DMS114 treated with DMSO at 0.1 percent for 48 hours (cell line): ENCODE data around the gene TENM4.

Experiments
- DNase-seq: peaks from one replicate; lab custom pipeline; 2025; ENCODE audit not compliant: unreplicated experiment; lab: John Stamatoyannopoulos, UW

The TENM4 gene

GRCh38 chr11:79147011-79147410 is 293.8 kb downstream of the TENM4 start:
- no peak for DNase-seq

GRCh38 chr11:79139900-79140299 is 300.9 kb downstream of the TENM4 start:
- no peak for DNase-seq

DNA sequence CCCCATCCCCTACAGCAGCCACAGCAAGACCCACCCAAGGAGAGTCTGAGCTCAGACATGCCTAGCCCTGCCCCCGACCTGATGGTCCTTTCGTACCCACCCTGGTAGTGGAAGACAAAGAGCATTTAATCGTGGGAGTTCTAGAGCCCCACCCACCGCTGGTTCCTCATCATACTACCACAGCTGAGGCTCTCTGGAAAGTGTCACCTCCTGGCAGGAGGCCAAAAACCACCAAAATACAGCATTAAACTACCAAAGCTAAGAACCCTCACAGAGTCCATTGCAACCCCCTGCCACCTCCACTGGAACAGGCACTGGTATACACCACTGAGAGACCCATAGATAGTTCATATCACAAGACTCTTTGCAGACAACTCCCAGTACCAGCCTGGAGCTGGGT is 311.1 kb downstream of the TENM4 start:
- DNase-seq = no peak

- no peak for DNase-seq
Observed at GRCh38 chr11:79128291-79128690, 312.5 kb downstream of the TENM4 start.

- no peak for DNase-seq
Observed at GRCh38 chr11:79122759-79123158, 318.1 kb downstream of the TENM4 start.

- no peak for DNase-seq
Observed at GRCh38 chr11:79121351-79121750, 319.5 kb downstream of the TENM4 start.

DNA sequence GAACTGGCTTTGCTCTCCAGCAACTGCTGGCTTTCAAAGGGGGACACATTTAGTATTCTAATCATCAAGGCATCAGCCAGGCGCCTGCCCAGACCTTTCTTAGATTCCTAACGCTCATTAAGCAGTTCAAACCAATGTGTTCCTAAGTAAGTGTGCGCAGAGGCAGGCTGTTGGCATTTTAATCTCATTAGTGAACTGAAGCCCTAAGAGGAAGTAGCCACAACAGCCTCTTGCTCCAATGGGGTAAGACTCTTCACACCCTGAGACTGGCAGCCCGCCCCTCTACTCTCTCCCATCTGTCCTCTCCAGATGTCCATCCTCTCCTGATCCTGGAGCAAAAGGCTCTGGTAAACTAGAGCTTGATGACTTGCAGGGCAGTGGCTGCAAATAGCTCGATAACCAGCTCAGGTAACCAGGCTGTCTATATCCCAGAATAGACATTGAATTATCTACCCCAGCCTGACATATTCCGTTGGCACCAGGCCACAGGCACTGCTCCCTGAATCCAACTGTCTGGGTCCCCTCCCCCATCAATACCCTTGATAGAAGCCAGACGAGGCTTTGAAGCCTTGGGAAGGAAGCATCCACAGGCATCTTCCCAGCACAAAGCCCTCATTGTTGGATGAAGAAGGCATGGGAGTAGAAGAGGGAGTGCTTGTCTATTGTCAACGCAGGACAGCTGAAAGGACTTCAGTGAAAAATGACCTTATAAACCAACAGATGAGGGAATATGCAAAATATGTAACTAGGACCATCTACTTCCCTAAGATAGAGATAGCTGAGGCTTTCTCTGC is 321.1 kb downstream of the TENM4 start:
- no peak for DNase-seq

DNA sequence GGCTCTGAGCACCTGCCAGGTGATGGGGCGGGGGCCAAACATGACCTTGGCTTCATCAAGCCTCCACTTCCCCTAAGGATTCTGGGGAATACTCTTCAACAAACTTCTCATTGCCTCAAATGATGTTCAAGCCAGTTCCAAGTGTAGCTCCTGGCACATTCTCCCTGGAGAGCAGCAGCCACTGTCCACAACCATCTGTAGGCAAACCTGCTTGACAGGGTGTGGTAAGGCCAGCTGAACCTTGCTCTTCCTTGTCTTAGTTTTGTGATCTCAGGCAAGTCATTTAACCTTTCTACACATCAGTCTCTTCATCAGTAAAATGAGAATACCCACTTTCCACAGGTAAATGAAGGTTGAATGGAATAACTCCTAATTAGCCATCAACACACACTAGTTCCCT is 323.3 kb downstream of the TENM4 start:
- no peak for DNase-seq

DNA sequence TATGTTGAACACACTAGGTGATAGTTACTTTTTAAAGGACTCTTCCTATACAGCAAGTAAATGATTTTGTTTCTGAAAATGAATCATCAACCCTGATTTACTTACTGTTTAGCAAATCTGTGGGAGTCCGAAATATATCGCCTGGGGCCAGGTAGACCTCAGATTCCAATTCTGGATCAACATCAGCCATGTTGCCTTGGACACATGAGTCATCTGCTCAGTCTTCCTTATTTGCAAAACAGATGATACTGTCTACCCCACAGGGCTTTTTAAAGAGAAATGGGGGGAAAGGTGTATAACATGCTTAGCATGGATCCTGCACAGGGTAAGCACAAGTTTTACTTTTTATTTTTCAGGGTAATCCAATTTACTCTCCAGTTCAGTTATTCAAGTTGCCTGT is 324.2 kb downstream of the TENM4 start:
- DNase-seq = no peak

DNA sequence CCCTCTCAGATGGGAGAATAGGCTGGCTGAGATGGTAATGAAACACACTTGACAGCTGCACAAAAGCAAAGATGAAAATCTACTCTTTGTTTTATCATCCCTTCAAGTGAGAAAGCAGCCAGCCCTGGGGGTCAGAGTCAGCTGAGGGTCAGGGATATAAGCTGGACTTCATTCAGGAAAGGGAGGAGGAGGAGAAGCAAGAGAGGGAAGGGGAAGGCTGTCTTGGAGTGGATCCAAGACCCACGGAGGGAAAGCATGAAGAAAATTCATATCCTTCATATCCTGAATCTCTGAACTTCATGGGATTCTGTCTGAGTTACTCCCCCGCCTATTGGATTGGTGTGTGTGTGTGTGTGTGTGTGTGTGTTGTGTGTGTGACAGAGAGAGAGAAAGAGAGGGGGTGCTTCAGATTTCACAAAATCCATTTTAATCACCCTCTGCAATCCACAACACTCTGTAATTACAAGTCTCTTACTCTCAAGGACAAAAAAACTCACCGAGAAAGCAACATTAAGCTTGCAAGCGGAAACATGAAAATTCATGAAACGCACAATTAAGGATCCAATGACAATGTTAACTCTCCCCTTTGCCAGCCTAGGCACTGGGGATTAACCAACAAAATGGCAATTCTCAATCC is 327.7 kb downstream of the TENM4 start:
- DNase-seq = no peak

DNA sequence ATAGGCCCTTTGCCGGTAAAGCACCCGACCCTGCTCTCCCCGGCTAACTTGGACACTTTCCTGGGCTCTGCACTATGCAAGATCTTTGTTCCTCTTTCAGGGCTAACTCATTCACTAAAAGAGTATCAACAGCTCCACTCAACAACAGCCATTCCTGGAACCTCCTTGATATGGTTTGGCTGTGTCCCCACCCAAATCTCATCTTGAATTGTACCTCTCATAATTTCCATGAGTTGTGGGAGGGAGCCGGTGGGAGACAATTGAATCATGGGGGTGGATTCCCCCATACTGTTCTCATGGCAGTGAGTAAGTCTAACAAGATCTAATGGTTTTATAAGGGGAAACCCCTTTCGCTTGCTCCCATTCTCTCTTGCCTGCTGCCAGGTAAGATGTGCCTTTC is 330.0 kb downstream of the TENM4 start:
- DNase-seq = no peak

GRCh38 chr11:79110321-79110720 is 330.5 kb downstream of the TENM4 start:
- no peak for DNase-seq

DNA sequence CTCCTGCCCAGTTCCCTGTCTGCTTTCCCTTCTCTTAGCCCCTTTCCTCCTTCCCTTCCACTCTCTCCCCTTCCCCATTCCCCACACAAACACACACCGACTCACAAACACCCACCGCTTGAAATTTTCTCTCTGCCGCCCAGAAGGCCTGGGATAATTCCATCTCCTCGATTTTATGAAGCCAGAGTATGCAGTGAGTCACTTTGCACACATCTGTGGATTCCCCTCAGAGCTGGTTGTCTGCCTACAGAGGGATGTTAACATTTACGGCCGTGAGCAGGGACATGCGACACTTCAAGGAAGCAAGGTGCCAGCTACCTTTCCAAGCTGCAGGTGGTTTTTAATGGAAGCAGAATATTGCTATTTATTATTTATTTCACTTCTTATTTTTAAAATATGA is 332.0 kb downstream of the TENM4 start:
- DNase-seq = no peak

DNA sequence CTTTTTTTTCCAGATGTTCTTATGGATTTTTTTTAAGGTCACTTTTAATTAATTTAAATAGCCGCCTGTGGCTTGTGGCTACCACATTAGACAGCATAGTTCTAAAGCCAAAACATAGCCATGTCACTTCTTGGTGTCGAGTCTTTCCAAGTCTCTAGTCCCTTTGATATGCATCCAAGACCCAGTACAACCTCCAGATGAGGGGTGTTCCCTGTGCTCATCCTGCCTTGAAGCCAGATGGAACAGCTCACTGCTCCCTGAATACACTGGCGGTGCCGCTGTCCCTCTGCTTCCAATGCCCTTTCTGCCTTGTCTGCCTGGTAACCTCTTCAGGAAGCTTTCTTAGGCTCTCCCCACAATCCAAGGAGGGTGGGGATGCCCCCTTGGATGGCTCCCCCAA is 338.0 kb downstream of the TENM4 start:
- DNase-seq = no peak

GRCh38 chr11:79101656-79102055 is 339.2 kb downstream of the TENM4 start:
- no peak for DNase-seq

GRCh38 chr11:79100093-79100910 is 340.5 kb downstream of the TENM4 start:
- DNase-seq = peak; percentile 11

GRCh38 chr11:79098146-79098545 is 342.7 kb downstream of the TENM4 start:
- no peak for DNase-seq

DNA sequence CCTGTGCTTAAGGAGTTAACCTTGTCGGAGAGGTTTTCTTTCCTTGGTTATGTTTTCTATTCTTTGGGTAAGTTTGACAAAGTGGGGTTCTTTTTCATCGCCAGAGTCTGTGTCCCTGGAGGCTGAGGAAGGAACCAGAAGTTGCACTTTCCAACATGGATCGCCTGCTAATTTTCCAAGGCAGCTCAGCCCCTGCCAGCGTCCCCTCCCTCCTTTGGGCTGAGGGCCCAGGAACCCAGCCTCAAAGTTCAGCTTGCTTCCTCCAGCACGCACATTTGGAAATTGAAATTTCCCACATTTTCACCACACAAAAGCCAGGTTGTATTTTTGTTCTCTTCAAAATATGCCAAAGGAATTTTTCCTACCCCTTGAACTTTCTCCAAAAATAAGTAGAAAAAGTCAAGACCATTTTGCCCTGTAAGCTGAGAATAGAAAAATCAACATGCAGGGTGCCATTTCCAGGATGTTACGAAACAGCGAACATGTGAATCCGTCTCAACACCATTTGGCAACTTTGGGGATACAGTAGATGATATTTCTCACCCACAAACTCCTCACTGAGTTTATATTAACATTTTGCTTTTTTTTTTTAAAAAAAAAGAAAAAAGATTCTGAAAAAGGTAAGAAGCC is 343.5 kb downstream of the TENM4 start:
- no peak for DNase-seq

- DNase-seq = no peak
Observed at GRCh38 chr11:79095424-79095823, 345.4 kb downstream of the TENM4 start.

GRCh38 chr11:79094616-79095015 is 346.2 kb downstream of the TENM4 start:
- DNase-seq = no peak

DNA sequence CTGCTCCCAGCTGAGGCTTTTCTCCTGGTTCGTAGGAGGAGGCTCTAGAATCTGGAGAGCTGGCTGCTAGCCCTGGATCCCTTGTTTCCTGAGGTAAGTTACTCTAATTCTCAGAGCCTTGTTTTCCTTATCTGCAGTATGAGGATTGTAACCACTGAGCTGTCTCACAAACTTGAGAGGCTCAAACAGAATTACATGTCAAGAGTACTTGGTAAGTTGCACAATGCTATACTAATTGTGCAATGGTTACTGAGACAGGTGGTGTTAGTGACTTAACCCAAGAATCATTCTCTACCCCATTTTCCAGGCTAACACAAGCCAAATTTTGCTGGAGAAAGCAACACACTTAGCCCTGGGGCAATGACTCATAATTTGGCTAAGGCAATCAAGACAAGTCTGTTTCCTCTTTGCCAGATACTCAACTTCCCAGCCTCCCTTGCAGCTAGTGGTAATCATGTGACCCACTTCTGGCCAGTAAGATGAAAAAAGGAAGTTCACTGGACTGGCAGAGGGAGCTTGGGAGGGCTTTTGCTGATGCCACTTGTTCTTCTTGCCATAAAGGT is 348.0 kb downstream of the TENM4 start:
- no peak for DNase-seq
